HCT116 (cell line): Measurements from ENCODE around the gene KCNN3. TPM values are rescaled to one million over a fixed set of nuclear protein-coding genes. Genes with fewer than 3 reads are reported as not detected.

Source experiments
- ATAC-seq: fragments of 200-7000 bp; cut with Tn5 transposase; 2 replicates; pipeline ENCODE4 v1.9.1; 2020; ENCODE audit warnings: mild to moderate bottlenecking, moderate library complexity
- BruUV-seq: library from RNA; stranded (reverse); fragments of 400-500 nt; replicated peaks from 2 replicates; lab custom pipeline; 2021; lab: Mats Ljungman, UMichigan
- CTCF ChIA-PET: fragments of 300-600 bp; sonication (Branson Sonifier 250); formaldehyde crosslinking; loops from one replicate; lab custom pipeline; 2021; ENCODE audit warnings: antibody characterized with exemption; lab: Charles Lee
- POLR2A ChIA-PET: fragments of 300-600, 350-600 bp; sonication (Branson Sonifier 250); formaldehyde crosslinking; loops from one replicate; lab custom pipeline; 2021; ENCODE audit warnings: antibody characterized with exemption; lab: Charles Lee
- RAD21 ChIA-PET, 2 experiments: fragments of 300-600 bp; sonication (Branson Sonifier 250); formaldehyde crosslinking; loops; one replicate each; lab custom pipeline; 2023; ENCODE audit warnings: low total read pairs in 2 of 2; ENCODE audit not compliant: uncharacterized antibody in 2 of 2, unreplicated experiment in 2 of 2, low non-redundant PET in 1 of 2; lab: Charles Lee
- DNase-seq: peaks from one replicate; pipeline ENCODE4 v3.0.0-alpha.2; 2010; ENCODE audit warnings: low read depth, low spot score
- H2AFZ ChIP-seq: fragments of 200-600 bp; shearing (Covaris generic), sonication (generic); 2 replicates; pipeline ENCODE4 v1.6.1; 2017; ENCODE audit warnings: low read depth, mixed run types, mixed read lengths, antibody characterized with exemption, low read length; ENCODE audit not compliant: poor library complexity, severe bottlenecking
- H3K27ac ChIP-seq: 2 replicates; pipeline ENCODE4 v1.5.1; 2012; ENCODE audit warnings: low read depth, low read length
- H3K27me3 ChIP-seq: fragments of 200-600 bp; sonication (generic); 2 replicates; pipeline ENCODE4 v1.6.1; 2016; ENCODE audit warnings: mixed run types, low read length, mixed read lengths; ENCODE audit not compliant: insufficient read depth
- H3K36me3 ChIP-seq, 2 experiments: fragments of 200-500 bp in 1 of 2; fragments of 200-600 bp in 1 of 2; sonication (Bioruptor generic) in 1 of 2; sonication (generic) in 1 of 2; 2 replicates each; pipeline versions ENCODE4 v1.5.1 to v1.6.1; 2014 to 2016; ENCODE audit warnings: low read length in 2 of 2, inconsistent platforms in 1 of 2, mixed read lengths in 1 of 2, mixed run types in 1 of 2; ENCODE audit not compliant: insufficient read depth in 2 of 2, control insufficient read depth in 1 of 2
- H3K4me1 ChIP-seq, 2 experiments: fragments of 200-600 bp in 1 of 2; sonication (generic) in 1 of 2; 2 replicates each; pipeline versions ENCODE4 v1.5.1 to v1.6.1; 2012 to 2017; ENCODE audit warnings: low read length in 2 of 2, inconsistent platforms in 1 of 2, mild to moderate bottlenecking in 1 of 2, mixed read lengths in 1 of 2, mixed run types in 1 of 2, moderate library complexity in 1 of 2; ENCODE audit not compliant: insufficient read depth in 2 of 2, control insufficient read depth in 1 of 2
- H3K4me2 ChIP-seq: fragments of 200-600 bp; sonication (generic); 2 replicates; pipeline ENCODE4 v1.6.1; 2017; ENCODE audit warnings: mixed run types, low read length, mixed read lengths
- H3K4me3 ChIP-seq, 2 experiments: fragments of 200-600 bp in 1 of 2; sonication (generic) in 1 of 2; replicated peaks in 1 of 2; 2 replicates each; pipeline ENCODE4 v1.5.1; 2011 to 2016; ENCODE audit warnings: low read length in 2 of 2, control low read depth in 1 of 2, low read depth in 1 of 2, mild to moderate bottlenecking in 1 of 2, mixed read lengths in 1 of 2, mixed run types in 1 of 2
- H3K79me2 ChIP-seq: fragments of 200-600 bp; sonication (generic); 2 replicates; pipeline ENCODE4 v1.6.1; 2017; ENCODE audit warnings: mild to moderate bottlenecking, mixed run types, low read length, moderate library complexity, mixed read lengths; ENCODE audit not compliant: insufficient read depth
- H3K9ac ChIP-seq: fragments of 200-600 bp; sonication (generic); 2 replicates; pipeline ENCODE4 v1.6.1; 2016; ENCODE audit warnings: low read length, mixed read lengths
- H3K9me2 ChIP-seq: fragments of 200-600 bp; sonication (generic), shearing (Covaris generic); 2 replicates; pipeline ENCODE4 v1.6.1; 2017; ENCODE audit warnings: mixed run types, mild to moderate bottlenecking, moderate library complexity; ENCODE audit not compliant: insufficient read depth
- H3K9me3 ChIP-seq, 2 experiments: fragments of 200-500 bp in 1 of 2; fragments of 200-600 bp in 1 of 2; sonication (Bioruptor generic) in 1 of 2; sonication (generic) in 1 of 2; 2 replicates each; pipeline ENCODE4 v1.6.1; 2014 to 2017; ENCODE audit warnings: low read length in 2 of 2, mixed read lengths in 2 of 2, inconsistent platforms in 1 of 2, low read depth in 1 of 2, mild to moderate bottlenecking in 1 of 2, mixed run types in 1 of 2, moderate library complexity in 1 of 2; ENCODE audit not compliant: control insufficient read depth in 1 of 2, insufficient read depth in 1 of 2
- H4K20me1 ChIP-seq: fragments of 200-600 bp; sonication (generic), shearing (Covaris generic); 2 replicates; pipeline ENCODE4 v1.6.1; 2017; ENCODE audit warnings: mixed run types, mild to moderate bottlenecking, moderate library complexity; ENCODE audit not compliant: insufficient read depth
- ATF3 ChIP-seq: IDR thresholded peaks from 2 replicates; pipeline ENCODE4 v1.6.1; 2012
- CBX3 ChIP-seq: IDR thresholded peaks from 2 replicates; pipeline ENCODE4 v1.6.1; 2012; ENCODE audit warnings: low read depth
- CEBPB ChIP-seq: IDR thresholded peaks from 2 replicates; pipeline ENCODE4 v1.6.1; 2012; ENCODE audit warnings: low read depth
- ELF1 ChIP-seq: IDR thresholded peaks from 2 replicates; pipeline ENCODE4 v1.6.1; 2012; ENCODE audit warnings: low read depth, borderline replicate concordance
- EZH2 ChIP-seq: fragments of 200-600 bp; sonication (generic); IDR thresholded peaks from 2 replicates; pipeline ENCODE4 v1.6.1; 2017; ENCODE audit warnings: antibody characterized with exemption, mixed run types
- POLR2A ChIP-seq: IDR thresholded peaks from 2 replicates; pipeline ENCODE4 v1.7.0; 2011; ENCODE audit warnings: borderline replicate concordance; ENCODE audit not compliant: insufficient read depth, insufficient read length; ENCODE audit errors: extremely low read depth
- POLR2AphosphoS5 ChIP-seq: IDR thresholded peaks from 2 replicates; pipeline ENCODE4 v1.6.1; 2011; ENCODE audit warnings: mild to moderate bottlenecking, low read depth, low read length, moderate library complexity
- REST ChIP-seq: IDR thresholded peaks from 2 replicates; pipeline ENCODE4 v1.6.1; 2012; ENCODE audit warnings: low read depth
- SIN3A ChIP-seq: IDR thresholded peaks from 2 replicates; pipeline ENCODE4 v1.6.1; 2012; ENCODE audit warnings: low read depth
- ZNF274 ChIP-seq: fragments of 200-500 bp; sonication (Bioruptor generic); IDR thresholded peaks from 2 replicates; pipeline ENCODE4 v1.6.1; 2014; ENCODE audit warnings: mild to moderate bottlenecking, low read depth, low read length, inconsistent platforms
- intact Hi-C: fragments of 100-400 bp; cut with micrococcal nuclease; formaldehyde crosslinking; loops from 2 replicates; pipeline ENCODE4 v1.10.0; 2022
- total RNA-seq: library from RNA; stranded (reverse); gene quantifications from one replicate; pipeline ENCODE4 v1.2.1, GENCODE V29; 2021; ENCODE audit not compliant: unreplicated experiment
- TF ChIP-seq, protein P1 (sequence below): IDR thresholded peaks from 2 replicates; pipeline ENCODE4 v1.6.1; 2011; ENCODE audit warnings: mild to moderate bottlenecking, low read length, moderate library complexity; ENCODE audit not compliant: insufficient replicate concordance; ENCODE audit errors: extremely low read depth
- TF ChIP-seq, protein P2 (sequence below), 3 experiments: fragments of 200-600 bp in 1 of 3; sonication (generic) in 1 of 3; IDR thresholded peaks in 2 of 3; conservative IDR thresholded peaks in 1 of 3; 2 replicates each; pipeline ENCODE4 v1.5.1; 2012 to 2017; ENCODE audit warnings: low read depth in 2 of 3, low read length in 2 of 3, antibody characterized with exemption in 1 of 3, borderline replicate concordance in 1 of 3, control low read depth in 1 of 3, mild to moderate bottlenecking in 1 of 3, mixed read lengths in 1 of 3, mixed run types in 1 of 3, moderate library complexity in 1 of 3; ENCODE audit not compliant: insufficient read depth in 1 of 3

The KCNN3 gene
- total RNA-seq, 1 experiment from 2014 or later, result 1.1 TPM

DNA sequence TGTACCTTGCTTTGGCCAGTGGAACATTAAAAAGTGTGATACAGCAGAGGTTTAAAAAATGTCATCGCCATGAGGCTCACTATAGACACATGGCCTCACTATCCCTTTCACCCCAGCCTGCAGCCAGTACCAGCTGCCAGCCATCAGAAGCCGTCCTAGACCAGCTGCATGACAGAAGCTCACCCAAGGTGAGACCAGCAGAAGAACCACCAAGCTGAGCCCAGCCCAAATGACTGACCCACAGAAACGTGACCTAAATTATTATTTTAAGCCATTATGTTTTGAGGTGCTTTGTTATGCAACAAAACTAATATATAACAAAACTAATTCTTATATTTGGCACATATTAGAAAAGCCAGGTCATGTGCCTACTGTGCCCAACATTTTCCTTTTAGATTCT is 91.1 kb downstream of the KCNN3 start:
- no peak overlapping the region for H3K9ac ChIP-seq
- H3K9me3 ChIP-seq, result no peaks in the 10 kb centered on the region
- ChIA-PET RAD21 (no interaction called here), POLR2A (no interaction called here), CTCF (no interaction called here)
- H3K27me3 ChIP-seq, result no peaks in the 10 kb centered on the region
- intact Hi-C loops, result no loop called here
- no peaks in the 10 kb centered on the region for H3K36me3 ChIP-seq
- DNase-seq (no peak), ATAC-seq (no peak)
- no peak overlapping the region for H3K4me3 ChIP-seq
- H3K27ac ChIP-seq, result no peak overlapping the region
- no peak overlapping the region for H3K4me2 ChIP-seq
- TF ChIP-seq CBX3 (no peak), ELF1 (no peak), SIN3A (no peak), CEBPB (no peak), ZNF274 (no peak), ATF3 (no peak), EZH2 (no peak), POLR2AphosphoS5 (no peak), REST (no peak), POLR2A (no peak)
- TF ChIP-seq, protein P1, sequence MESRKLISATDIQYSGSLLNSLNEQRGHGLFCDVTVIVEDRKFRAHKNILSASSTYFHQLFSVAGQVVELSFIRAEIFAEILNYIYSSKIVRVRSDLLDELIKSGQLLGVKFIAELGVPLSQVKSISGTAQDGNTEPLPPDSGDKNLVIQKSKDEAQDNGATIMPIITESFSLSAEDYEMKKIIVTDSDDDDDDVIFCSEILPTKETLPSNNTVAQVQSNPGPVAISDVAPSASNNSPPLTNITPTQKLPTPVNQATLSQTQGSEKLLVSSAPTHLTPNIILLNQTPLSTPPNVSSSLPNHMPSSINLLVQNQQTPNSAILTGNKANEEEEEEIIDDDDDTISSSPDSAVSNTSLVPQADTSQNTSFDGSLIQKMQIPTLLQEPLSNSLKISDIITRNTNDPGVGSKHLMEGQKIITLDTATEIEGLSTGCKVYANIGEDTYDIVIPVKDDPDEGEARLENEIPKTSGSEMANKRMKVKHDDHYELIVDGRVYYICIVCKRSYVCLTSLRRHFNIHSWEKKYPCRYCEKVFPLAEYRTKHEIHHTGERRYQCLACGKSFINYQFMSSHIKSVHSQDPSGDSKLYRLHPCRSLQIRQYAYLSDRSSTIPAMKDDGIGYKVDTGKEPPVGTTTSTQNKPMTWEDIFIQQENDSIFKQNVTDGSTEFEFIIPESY, result no peak
- TF ChIP-seq, protein P2, sequence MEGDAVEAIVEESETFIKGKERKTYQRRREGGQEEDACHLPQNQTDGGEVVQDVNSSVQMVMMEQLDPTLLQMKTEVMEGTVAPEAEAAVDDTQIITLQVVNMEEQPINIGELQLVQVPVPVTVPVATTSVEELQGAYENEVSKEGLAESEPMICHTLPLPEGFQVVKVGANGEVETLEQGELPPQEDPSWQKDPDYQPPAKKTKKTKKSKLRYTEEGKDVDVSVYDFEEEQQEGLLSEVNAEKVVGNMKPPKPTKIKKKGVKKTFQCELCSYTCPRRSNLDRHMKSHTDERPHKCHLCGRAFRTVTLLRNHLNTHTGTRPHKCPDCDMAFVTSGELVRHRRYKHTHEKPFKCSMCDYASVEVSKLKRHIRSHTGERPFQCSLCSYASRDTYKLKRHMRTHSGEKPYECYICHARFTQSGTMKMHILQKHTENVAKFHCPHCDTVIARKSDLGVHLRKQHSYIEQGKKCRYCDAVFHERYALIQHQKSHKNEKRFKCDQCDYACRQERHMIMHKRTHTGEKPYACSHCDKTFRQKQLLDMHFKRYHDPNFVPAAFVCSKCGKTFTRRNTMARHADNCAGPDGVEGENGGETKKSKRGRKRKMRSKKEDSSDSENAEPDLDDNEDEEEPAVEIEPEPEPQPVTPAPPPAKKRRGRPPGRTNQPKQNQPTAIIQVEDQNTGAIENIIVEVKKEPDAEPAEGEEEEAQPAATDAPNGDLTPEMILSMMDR (IDR thresholded peaks at IDR 0.05 in 2 of 3, conservative IDR thresholded peaks at IDR 0.05 in 1 of 3; ENCODE audit: borderline replicate concordance in 1 of 3, insufficient read depth in 1 of 3, low read depth in 2 of 3, low read length in 2 of 3), result no peak
- H3K9me2 ChIP-seq, result no peaks in the 10 kb centered on the region
- no TSS peak for BruUV-seq
- no peaks in the 10 kb centered on the region for H3K79me2 ChIP-seq
- H2AFZ ChIP-seq, result no peak overlapping the region
- no peaks in the 10 kb centered on the region for H4K20me1 ChIP-seq
- H3K4me1 ChIP-seq, result peaks cover 6 to 20% of the 10 kb centered on the region in 2 experiments; a peak in 3 of 4 replicates
